Activated gamma-delta T cell (primary cell): Measurements from ENCODE around the gene COX14.

Source experiments
- DNase-seq: peaks from one replicate; lab custom pipeline; 2025; lab: John Stamatoyannopoulos, UW

The COX14 gene

GRCh38 chr12:50156641-50157040 is 44.6 kb downstream of the COX14 start:
- no peak for DNase-seq

DNA sequence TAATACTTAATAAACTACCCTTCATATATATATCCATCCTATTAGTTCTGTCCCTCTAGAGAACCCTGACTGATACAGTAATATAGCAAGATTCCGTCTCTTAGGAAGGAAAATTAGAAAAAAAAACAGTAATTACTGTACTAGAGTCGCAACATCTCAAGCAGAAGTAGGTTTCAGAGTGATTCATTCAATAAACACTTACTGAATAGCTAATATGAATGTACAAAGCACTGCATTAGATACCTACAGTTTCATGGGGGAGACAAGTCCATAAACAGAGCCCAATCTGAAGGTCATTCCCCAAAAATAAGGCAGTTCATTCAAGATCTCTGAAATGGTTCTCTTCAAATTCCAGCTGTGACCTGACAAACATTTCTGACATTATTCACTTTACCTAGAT is 45.2 kb downstream of the COX14 start:
- DNase-seq, result no peak

DNA sequence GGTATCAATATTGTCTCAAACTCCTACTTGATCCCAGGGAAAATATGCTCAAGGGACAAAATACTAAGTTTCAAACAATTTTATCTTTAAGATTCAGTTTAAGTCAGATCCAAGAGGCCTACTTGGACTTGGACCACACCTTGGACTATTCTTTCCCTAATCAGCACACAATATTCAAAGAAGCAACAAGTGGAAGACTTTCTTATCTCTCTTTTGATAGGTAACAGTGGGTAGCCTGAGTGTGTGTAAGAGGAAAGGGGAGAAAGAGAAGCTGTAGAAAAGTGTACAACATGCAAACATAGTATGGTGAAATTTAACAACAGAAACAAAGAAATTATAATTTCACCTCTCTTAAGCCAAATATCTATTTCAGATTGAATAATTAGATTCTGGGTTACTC is 48.6 kb downstream of the COX14 start:
- no peak for DNase-seq

DNA sequence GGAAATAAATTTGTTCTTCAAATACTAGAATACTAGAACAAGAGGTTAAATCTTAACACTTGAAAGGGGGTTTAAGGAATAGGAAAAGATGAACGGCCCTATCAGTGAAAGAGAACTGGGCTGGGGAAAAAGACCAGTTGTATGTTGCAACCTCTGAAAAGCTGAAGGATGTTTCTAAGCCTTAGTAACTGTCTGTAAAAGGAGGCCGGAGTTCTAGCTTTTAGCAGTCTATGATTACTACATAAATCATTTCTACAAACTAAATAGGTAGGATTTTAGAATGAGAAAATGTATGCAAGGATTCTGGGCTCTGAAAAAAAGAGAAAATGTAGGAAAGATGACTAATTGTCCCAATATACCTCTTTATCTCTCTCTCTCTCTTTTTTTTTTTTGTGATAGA is 50.2 kb downstream of the COX14 start:
- DNase-seq, result no peak

GRCh38 chr12:50164963-50165362 is 52.9 kb downstream of the COX14 start:
- no peak for DNase-seq

DNA sequence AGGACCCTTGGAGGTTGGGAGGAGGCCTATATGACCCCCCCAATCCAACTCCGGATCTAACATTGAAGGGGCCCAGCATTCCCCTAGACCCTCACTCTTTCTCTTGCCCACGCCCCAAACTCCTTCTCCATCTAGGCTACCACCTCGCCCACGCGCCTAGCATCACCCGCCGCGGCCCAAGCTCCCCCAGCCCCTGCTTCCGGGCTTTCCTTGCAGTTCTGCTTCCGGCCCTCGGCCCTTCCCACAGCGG is 54.7 kb downstream of the COX14 start:
- no peak for DNase-seq

- peak; percentile 93 for DNase-seq
These were observed 55.2 kb downstream of the COX14 start, which contains the start of gene CERS5 for GRCh38 chr12:50167049-50167828. Gene CERS5 (minus strand): TSS chr12:50167369. CDS start chr12:50167297, 72 bp downstream.
